ENCODE measurements around the gene USP7.

USP7 gene

DNA sequence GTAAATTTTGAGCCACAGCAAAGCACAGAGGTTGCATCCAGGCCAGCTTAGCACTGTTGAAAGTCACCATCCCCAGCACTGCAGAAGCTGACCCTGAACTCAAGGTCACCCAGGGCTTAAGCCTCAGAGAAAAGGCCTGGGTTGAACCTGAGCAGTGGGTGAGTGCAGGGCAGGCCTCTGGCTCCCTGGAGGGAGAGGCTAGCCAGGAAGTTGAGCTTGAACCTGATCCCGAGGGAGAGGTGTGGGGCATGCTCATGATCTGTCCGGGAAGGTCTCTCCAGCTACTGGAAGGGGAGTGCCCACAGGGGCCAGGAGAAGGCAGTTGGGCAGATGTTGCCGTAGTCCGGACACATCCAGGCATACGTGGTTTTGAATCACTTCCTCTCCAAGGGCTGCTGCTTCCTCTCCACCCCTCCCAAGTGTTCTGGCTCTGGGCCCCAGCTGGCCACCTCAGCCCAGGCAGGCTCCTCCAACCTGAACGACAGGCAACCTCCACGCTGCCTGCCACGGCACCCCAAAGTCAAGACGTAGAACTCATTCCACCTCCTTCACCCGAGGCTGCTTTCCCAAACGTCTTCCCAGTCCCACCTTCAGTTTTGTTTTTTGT, 113.3 kb downstream of the USP7 start:
- DNase-seq (ENCODE audit: low read depth): no peak
- TF ChIP-seq, protein P1, sequence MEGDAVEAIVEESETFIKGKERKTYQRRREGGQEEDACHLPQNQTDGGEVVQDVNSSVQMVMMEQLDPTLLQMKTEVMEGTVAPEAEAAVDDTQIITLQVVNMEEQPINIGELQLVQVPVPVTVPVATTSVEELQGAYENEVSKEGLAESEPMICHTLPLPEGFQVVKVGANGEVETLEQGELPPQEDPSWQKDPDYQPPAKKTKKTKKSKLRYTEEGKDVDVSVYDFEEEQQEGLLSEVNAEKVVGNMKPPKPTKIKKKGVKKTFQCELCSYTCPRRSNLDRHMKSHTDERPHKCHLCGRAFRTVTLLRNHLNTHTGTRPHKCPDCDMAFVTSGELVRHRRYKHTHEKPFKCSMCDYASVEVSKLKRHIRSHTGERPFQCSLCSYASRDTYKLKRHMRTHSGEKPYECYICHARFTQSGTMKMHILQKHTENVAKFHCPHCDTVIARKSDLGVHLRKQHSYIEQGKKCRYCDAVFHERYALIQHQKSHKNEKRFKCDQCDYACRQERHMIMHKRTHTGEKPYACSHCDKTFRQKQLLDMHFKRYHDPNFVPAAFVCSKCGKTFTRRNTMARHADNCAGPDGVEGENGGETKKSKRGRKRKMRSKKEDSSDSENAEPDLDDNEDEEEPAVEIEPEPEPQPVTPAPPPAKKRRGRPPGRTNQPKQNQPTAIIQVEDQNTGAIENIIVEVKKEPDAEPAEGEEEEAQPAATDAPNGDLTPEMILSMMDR (IDR thresholded peaks at IDR 0.05; ENCODE audit: control insufficient read depth, insufficient read depth, low read depth, low read length, missing control alignments): no peak
- H3K4me3 ChIP-seq (ENCODE audit: control insufficient read depth, low read depth, low read length): no peak overlapping the region

DNA sequence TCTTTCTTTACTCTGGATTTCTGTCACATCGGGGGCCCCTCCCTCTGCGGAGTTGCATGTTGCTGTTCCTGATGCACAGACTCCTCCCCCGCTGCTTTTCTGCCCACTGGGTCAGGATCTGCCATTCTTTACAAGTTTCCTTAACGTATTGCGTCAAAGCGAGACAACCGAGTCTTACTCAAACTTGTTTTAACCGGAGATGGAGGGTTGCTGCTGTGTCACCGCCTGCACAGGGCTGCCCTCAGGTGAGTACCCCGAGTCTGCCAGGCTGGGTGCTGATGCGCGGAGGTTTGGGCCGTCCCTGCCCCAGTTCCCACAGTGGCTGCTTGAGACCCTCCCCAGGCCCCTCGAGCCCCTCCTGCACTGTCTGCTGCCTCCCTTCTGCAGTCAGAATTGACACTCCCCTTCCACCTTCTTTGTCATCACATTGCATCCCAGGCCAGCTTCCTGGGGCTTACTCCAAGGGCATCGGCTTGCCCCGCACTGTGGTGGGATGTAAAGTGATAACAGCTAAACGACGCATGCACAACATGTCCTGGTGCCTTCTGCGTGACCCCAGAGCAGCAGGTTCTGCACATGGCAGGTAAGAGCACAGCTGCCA, 114.2 kb downstream of the USP7 start:
- TF ChIP-seq, protein P1 (IDR thresholded peaks at IDR 0.05; ENCODE audit: control insufficient read depth, insufficient read depth, low read depth, low read length, missing control alignments): no peak
- H3K4me3 ChIP-seq (ENCODE audit: control insufficient read depth, low read depth, low read length): no peak overlapping the region
- no peak for DNase-seq (ENCODE audit: low read depth)

DNA sequence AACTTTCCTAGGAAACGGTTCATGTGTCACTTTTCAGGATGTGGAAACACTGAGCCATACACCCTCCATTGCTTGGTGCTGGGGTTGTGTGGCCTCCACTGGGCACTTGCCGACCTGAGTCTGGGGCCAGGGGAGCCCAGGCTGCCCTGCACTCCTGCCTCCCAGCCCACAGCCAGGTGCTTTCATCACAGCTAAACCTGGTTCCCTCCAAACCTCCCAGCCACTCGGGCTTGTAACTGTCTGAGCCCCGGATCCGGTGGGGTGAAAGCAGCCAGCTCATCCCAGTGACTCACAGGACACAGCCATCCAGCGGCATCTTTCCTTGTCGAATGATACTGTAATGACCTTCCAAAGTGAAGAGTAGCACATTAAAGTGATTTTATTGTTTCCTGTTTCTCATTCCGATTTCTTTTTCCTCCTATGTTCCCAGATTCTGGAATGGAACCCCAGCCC, 114.7 kb downstream of the USP7 start:
- H3K4me3 ChIP-seq (ENCODE audit: control insufficient read depth, low read depth, low read length): no peak overlapping the region
- TF ChIP-seq, protein P1 (IDR thresholded peaks at IDR 0.05; ENCODE audit: control insufficient read depth, insufficient read depth, low read depth, low read length, missing control alignments): no peak
- DNase-seq (ENCODE audit: low read depth): no peak

DNA sequence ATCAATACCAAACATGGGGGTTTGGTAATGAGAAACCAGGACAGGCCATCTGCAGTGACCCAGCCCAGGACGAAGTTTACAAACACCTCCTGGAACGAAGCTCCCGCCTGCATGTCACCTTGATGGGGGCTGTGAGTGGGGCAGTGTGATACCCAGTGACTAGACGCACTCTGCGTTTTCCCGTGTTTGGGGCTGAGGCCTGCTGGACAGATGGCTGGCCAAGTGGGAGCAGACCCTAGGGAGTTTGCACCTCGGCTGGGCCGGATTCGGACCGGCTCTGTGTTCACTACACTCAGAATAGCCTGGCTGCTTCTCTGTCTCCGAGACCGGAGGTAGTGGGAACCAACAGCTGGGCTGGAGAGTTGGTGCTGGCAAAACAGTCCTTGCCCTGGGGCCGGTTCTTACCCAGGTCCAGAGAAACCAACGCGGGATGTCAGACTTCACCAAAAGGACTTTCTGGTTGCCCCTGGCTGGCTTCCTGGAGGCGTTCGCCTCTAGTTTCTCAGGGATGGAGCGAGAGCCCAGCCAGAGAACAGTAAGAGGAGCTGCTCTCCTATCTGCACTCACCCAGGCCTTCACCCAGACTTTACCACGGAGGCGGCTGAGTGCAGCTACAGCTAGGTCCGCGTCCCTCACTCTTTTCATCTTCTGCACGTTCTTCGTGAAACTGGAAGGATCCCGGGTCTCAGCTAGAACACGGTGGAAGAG, 115.3 kb downstream of the USP7 start:
- TF ChIP-seq, protein P1 (IDR thresholded peaks at IDR 0.05; ENCODE audit: control insufficient read depth, insufficient read depth, low read depth, low read length, missing control alignments): no peak
- no peak for DNase-seq (ENCODE audit: low read depth)
- no peak overlapping the region for H3K4me3 ChIP-seq (ENCODE audit: control insufficient read depth, low read depth, low read length)

DNA sequence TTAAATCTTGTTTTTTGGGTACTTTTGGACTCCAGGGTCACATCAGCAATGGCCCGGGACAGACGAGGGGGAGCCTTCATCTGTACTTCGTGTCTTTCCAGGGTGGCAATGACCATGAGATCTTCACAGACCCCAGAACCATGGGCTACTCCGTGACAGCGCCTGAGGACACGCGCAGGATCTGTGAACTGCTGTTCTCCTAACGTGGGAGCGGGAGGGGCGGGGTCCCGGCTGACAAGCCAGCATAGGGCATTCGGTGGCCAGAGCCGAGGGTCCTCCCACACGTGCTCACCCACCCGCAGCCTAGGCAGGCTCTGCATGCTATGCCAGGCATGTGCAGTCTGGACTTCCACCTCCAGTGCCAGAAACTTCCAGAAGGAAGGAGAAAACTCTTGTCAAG, 116.1 kb downstream of the USP7 start:
- DNase-seq (ENCODE audit: low read depth): no peak
- TF ChIP-seq, protein P1 (IDR thresholded peaks at IDR 0.05; ENCODE audit: control insufficient read depth, insufficient read depth, low read depth, low read length, missing control alignments): no peak
- H3K4me3 ChIP-seq (ENCODE audit: control insufficient read depth, low read depth, low read length): no peak overlapping the region

DNA sequence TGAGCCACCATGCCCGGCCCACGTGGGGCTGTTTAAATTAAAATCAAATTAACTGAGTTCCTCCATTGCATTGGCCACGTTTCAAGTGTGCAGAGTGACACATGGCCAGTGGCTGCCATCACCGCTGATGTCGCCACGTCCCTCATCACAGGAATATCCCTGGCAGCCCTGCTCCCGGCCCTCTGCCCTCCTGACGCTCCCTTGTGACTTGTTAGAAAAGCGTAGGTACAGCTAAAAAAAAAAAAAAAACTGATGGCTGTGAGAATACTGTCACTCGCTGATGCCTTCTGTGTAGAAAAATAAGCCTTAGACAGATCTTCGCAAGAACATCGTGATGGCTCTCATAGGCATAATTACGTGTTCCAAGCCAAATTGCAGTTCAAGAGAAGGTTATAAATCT, 116.6 kb downstream of the USP7 start:
- no peak overlapping the region for H3K4me3 ChIP-seq (ENCODE audit: control insufficient read depth, low read depth, low read length)
- TF ChIP-seq, protein P1 (IDR thresholded peaks at IDR 0.05; ENCODE audit: control insufficient read depth, insufficient read depth, low read depth, low read length, missing control alignments): no peak
- no peak for DNase-seq (ENCODE audit: low read depth)

Measured in AG09309 (cell line).